ENCODE results near the gene CDX2. TPM values are rescaled to one million over a fixed set of nuclear protein-coding genes. Genes with fewer than 3 reads are reported as not detected.

The CDX2 gene
- total RNA-seq, 2 donors from 2014 or later: not detected

- Histone ChIP-seq H3K36me3 (no peaks in the 10 kb centered on the region), H3K9me3 (no peaks in the 10 kb centered on the region), H3K27me3 (replicated peaks; ENCODE audit: insufficient read depth) (peaks cover 38% of the 10 kb centered on the region), H3K4me1 (ENCODE audit: control insufficient read depth in 1 of 2, low read depth in 2 of 2) (peaks cover 11 to 16% of the 10 kb centered on the region in 2 donors), H3K27ac (no peak overlapping the region), H3K4me3 (peak overlapping the region; percentile 60)
- TF ChIP-seq, protein P1, sequence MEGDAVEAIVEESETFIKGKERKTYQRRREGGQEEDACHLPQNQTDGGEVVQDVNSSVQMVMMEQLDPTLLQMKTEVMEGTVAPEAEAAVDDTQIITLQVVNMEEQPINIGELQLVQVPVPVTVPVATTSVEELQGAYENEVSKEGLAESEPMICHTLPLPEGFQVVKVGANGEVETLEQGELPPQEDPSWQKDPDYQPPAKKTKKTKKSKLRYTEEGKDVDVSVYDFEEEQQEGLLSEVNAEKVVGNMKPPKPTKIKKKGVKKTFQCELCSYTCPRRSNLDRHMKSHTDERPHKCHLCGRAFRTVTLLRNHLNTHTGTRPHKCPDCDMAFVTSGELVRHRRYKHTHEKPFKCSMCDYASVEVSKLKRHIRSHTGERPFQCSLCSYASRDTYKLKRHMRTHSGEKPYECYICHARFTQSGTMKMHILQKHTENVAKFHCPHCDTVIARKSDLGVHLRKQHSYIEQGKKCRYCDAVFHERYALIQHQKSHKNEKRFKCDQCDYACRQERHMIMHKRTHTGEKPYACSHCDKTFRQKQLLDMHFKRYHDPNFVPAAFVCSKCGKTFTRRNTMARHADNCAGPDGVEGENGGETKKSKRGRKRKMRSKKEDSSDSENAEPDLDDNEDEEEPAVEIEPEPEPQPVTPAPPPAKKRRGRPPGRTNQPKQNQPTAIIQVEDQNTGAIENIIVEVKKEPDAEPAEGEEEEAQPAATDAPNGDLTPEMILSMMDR (IDR thresholded peaks at IDR 0.05): no peak
- ATAC-seq (ENCODE audit: insufficient number of reproducible peaks, low FRiP score, low read depth) (no peak), DNase-seq (ENCODE audit: low spot score) (no peak)
Measured at GRCh38 chr13:27960362-27961226, 8.5 kb downstream of the CDX2 start.

DNA sequence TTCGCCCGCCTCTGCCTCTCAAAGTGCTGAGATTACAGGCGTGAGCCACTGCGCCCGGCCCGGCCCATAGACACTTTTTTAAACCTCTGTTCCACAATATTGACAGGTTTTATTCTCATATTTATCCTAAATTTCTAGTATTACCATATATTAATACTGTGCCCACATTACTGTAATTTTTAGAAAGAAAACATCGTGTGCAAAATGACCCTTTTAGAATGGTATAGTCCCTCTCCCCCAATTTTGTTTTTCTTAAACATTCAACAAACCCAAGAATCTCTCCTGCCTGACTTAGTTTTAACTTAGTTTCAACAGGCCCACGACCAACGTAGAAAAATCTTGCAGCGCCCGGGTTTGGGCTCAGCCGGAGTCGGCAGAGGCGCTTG is 9.1 kb downstream of the CDX2 start:
- Histone ChIP-seq H3K4me1 (ENCODE audit: control insufficient read depth in 1 of 2, low read depth in 2 of 2) (peaks cover 11 to 16% of the 10 kb centered on the region in 2 donors), H3K36me3 (no peaks in the 10 kb centered on the region), H3K9me3 (no peaks in the 10 kb centered on the region), H3K4me3 (peak overlapping the region; percentile 60), H3K27ac (no peak overlapping the region), H3K27me3 (replicated peaks; ENCODE audit: insufficient read depth) (peaks cover 45% of the 10 kb centered on the region)
- TF ChIP-seq, protein P1 (IDR thresholded peaks at IDR 0.05): no peak
- DNase-seq (ENCODE audit: low spot score): no peak
- no peak for ATAC-seq (ENCODE audit: insufficient number of reproducible peaks, low FRiP score, low read depth)

DNA sequence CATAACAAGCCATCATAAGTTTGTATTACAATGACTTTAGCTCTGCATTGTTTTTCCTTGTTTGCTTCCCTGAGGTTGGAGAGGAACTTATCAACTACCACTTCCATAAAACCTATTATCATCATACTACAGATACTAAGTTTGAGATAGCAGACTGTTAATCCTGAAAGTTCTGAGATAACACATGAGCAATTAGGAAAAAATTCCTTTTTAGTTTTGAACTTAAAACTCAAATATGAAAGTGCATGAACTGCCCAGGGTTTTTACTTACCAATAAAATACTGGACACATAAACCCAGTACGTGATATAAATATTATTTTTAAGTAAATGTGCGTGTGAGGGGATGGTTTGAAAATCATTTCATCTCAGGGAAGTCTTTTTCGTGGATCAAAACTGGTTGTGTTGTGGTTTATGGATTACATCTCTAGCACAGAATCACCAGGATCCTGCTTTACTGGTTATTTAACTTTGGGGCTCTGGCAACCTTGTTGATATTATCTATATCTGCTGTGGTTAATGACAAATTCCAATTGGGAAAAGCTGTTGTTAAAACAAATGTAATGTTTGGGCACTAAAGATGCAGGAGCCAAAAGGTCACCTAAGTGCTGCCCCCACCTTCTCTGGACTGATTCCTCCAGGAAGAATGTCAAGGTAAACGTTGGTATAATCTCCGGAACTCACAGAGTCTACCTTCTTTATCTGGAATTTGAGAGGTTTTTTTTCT is 12.4 kb downstream of the CDX2 start:
- Histone ChIP-seq H3K4me1 (ENCODE audit: control insufficient read depth in 1 of 2, low read depth in 2 of 2) (peaks cover 17 to 30% of the 10 kb centered on the region in 2 donors), H3K4me3 (no peak overlapping the region), H3K9me3 (no peaks in the 10 kb centered on the region), H3K27me3 (replicated peaks; ENCODE audit: insufficient read depth) (peaks cover 52% of the 10 kb centered on the region), H3K27ac (no peak overlapping the region), H3K36me3 (no peaks in the 10 kb centered on the region)
- TF ChIP-seq, protein P1 (IDR thresholded peaks at IDR 0.05): no peak
- ATAC-seq (ENCODE audit: insufficient number of reproducible peaks, low FRiP score, low read depth): no peak
- DNase-seq (ENCODE audit: low spot score): no peak

DNA sequence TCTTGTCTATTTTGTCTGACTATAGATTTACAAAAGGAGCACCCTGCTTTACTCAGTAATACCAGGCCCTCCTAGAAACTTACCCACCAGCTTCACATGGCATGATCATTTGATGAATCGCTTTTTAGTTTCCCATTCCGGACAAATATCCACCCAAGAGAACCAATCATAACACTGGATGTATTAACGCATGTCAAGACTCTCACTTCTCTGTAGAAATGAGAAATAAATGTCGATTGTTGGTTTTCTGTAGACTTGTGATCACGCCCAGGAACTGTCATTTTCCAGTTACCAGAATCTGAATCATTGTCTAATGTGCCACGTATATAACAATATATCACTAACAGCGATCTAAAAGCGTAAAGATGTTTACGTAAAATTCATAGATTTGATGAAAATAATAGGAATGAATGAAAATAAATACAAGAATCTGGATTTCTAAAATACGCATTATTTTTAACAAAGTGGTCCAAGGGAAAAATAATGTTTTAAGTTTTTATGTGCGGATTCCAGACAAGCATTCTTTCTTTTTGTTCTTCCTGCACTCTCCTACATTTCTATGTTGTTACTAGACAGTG is 14.0 kb downstream of the CDX2 start:
- Histone ChIP-seq H3K36me3 (no peaks in the 10 kb centered on the region), H3K27ac (no peak overlapping the region), H3K4me3 (no peak overlapping the region), H3K4me1 (ENCODE audit: control insufficient read depth in 1 of 2, low read depth in 2 of 2) (peaks cover 10 to 19% of the 10 kb centered on the region in 2 donors), H3K9me3 (no peaks in the 10 kb centered on the region), H3K27me3 (replicated peaks; ENCODE audit: insufficient read depth) (peaks cover 40% of the 10 kb centered on the region)
- ATAC-seq (ENCODE audit: insufficient number of reproducible peaks, low FRiP score, low read depth) (no peak), DNase-seq (ENCODE audit: low spot score) (no peak)
- TF ChIP-seq, protein P1 (IDR thresholded peaks at IDR 0.05): no peak

DNA sequence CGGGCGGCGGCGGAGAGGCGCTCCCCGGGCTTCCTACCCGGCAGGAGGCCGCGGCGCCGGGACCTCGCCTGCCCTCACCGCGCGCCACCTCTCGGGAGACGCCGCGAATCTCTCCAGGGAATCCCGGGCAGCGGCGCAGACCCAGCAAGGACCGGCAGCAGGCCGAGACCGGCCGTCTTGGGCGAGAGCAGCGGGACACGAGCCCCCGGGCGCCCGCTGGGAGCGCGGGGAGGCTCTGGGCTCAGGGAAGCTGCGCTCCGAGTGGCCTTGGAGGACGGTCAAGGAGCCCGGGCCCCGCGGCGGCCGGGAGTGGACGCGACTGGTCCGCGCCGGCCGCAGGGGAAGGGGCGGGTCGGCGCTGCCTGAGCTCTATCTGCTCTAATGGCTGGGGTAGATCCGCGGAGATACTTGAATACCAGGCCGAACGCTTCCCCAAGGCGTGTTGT is 14.7 kb downstream of the CDX2 start:
- Histone ChIP-seq H3K9me3 (no peaks in the 10 kb centered on the region), H3K4me3 (peak overlapping the region; percentile 75), H3K27me3 (replicated peaks; ENCODE audit: insufficient read depth) (peaks cover 34% of the 10 kb centered on the region), H3K4me1 (ENCODE audit: control insufficient read depth in 1 of 2, low read depth in 2 of 2) (peaks cover 6 to 14% of the 10 kb centered on the region in 2 donors), H3K27ac (no peak overlapping the region), H3K36me3 (no peaks in the 10 kb centered on the region)
- no peak for ATAC-seq (ENCODE audit: insufficient number of reproducible peaks, low FRiP score, low read depth)
- DNase-seq (ENCODE audit: low spot score): no peak
- TF ChIP-seq, protein P1 (IDR thresholded peaks at IDR 0.05): no peak
